ENCODE data around the gene ARFGEF3. TPM values are rescaled to one million over a fixed set of nuclear protein-coding genes. Genes with fewer than 3 reads are reported as not detected.

The ARFGEF3 gene
- total and polyA plus RNA-seq, 10 of the 15 experiments (the other 5 are each of a cell fraction or from before 2014, with no cell fraction given) = under 0.01 to 0.08 (median 0.02) TPM; not detected in 1

GRCh38 chr6:138330763-138331162 lies 169.0 kb downstream of the ARFGEF3 start:
- ChIA-PET RAD21 (ENCODE audit: unreplicated experiment) (no interaction called here), SMC1A (ENCODE audit: uncharacterized antibody, unreplicated experiment) (no interaction called here), POLR2A (no interaction called here), CTCF (no interaction called here)
- no peak for TF ChIP-seq RUNX3 (IDR thresholded peaks at IDR 0.05; ENCODE audit: low read length)
- Histone ChIP-seq H3K4me1 (ENCODE audit: control insufficient read depth, insufficient read depth, low read length) (no peaks in the 10 kb centered on the region), H2AFZ (ENCODE audit: control insufficient read depth, low read depth, low read length) (no peak overlapping the region), H3K36me3 (ENCODE audit: control insufficient read depth in 2 of 2, insufficient read depth in 2 of 2, low read length in 1 of 2) (no peaks in the 10 kb centered on the region), H3K27ac (ENCODE audit: control insufficient read depth, insufficient read depth) (no peak overlapping the region), H3K9ac (ENCODE audit: control insufficient read depth, insufficient read depth, low read length) (no peak overlapping the region), H3K4me3 (no peak overlapping the region), H3K9me3 (replicated peaks; ENCODE audit: control insufficient read depth, insufficient read depth, low read length) (no peaks in the 10 kb centered on the region), H3K27me3 (replicated peaks in 1 of 2; ENCODE audit: control insufficient read depth in 2 of 2, insufficient read depth in 2 of 2, low read length in 1 of 2) (peaks cover 0 to 3% of the 10 kb centered on the region in 2 experiments; a peak in 3 of 4 replicates), H4K20me1 (ENCODE audit: control insufficient read depth, insufficient read depth) (no peaks in the 10 kb centered on the region), H3K4me2 (ENCODE audit: control insufficient read depth, insufficient read depth) (no peak overlapping the region), H3K79me2 (ENCODE audit: control insufficient read depth, insufficient read depth, low read length) (no peaks in the 10 kb centered on the region)
- ATAC-seq (no peak), DNase-seq (ENCODE audit: low read depth, low spot score) (no peak), FAIRE-seq (no peak)
- intact Hi-C loops (cut with micrococcal nuclease; ENCODE audit: unreplicated experiment) (no loop called here), in situ Hi-C loops (cut with MboI) (no loop called here)
- no TSS peak for BruUV-seq (replicated peaks)
- WGBS (ENCODE audit: insufficient coverage, insufficient replicate concordance, low lambda C conversion rate, missing lambda C conversion rate) = 0% methylated on average over 1 of the region's 1 CpG

GRCh38 chr6:138331444-138331843 lies 169.7 kb downstream of the ARFGEF3 start:
- 25% methylated on average over 1 of the region's 1 CpG for WGBS (ENCODE audit: insufficient coverage, insufficient replicate concordance, low lambda C conversion rate, missing lambda C conversion rate)
- no peaks in the 10 kb centered on the region for H3K4me1 ChIP-seq (ENCODE audit: control insufficient read depth, insufficient read depth, low read length)

More at GRCh38 chr6:138331444-138331843, 169.7 kb downstream of the ARFGEF3 start:
- Histone ChIP-seq H3K9me3 (replicated peaks; ENCODE audit: control insufficient read depth, insufficient read depth, low read length) (no peaks in the 10 kb centered on the region), H3K27ac (ENCODE audit: control insufficient read depth, insufficient read depth) (no peak overlapping the region), H3K4me3 (no peak overlapping the region), H2AFZ (ENCODE audit: control insufficient read depth, low read depth, low read length) (no peak overlapping the region), H3K27me3 (replicated peaks in 1 of 2; ENCODE audit: control insufficient read depth in 2 of 2, insufficient read depth in 2 of 2, low read length in 1 of 2) (peaks cover 0 to 3% of the 10 kb centered on the region in 2 experiments; a peak in 3 of 4 replicates), H4K20me1 (ENCODE audit: control insufficient read depth, insufficient read depth) (no peaks in the 10 kb centered on the region), H3K36me3 (ENCODE audit: control insufficient read depth in 2 of 2, insufficient read depth in 2 of 2, low read length in 1 of 2) (no peaks in the 10 kb centered on the region), H3K79me2 (ENCODE audit: control insufficient read depth, insufficient read depth, low read length) (no peaks in the 10 kb centered on the region), H3K9ac (ENCODE audit: control insufficient read depth, insufficient read depth, low read length) (no peak overlapping the region), H3K4me2 (ENCODE audit: control insufficient read depth, insufficient read depth) (no peak overlapping the region)
- RAD21 ChIA-PET (ENCODE audit: unreplicated experiment) = no interaction called here
- SMC1A ChIA-PET (ENCODE audit: uncharacterized antibody, unreplicated experiment) = no interaction called here
- DNase-seq (ENCODE audit: low read depth, low spot score) (no peak), ATAC-seq (no peak), FAIRE-seq (no peak)
- TF ChIP-seq MTA2 (IDR thresholded peaks at IDR 0.05; ENCODE audit: low read depth) (no peak), TCF7 (IDR thresholded peaks at IDR 0.05; ENCODE audit: borderline replicate concordance) (no peak), NFYB (IDR thresholded peaks at IDR 0.05; ENCODE audit: insufficient read depth, low read depth, low read length) (no peak), POU2F2 (IDR thresholded peaks at IDR 0.05; ENCODE audit: borderline replicate concordance, low read depth, low read length) (no peak)
- POLR2A ChIA-PET = no interaction called here
- in situ Hi-C loops (cut with MboI) = no loop called here
- CTCF ChIA-PET = no interaction called here
- intact Hi-C loops (cut with micrococcal nuclease; ENCODE audit: unreplicated experiment) = no loop called here
- no TSS peak for BruUV-seq (replicated peaks)

Measured in GM12878 (cell line).